ENCODE measurements around the gene SYK. TPM values are rescaled to one million over a fixed set of nuclear protein-coding genes. Genes with fewer than 3 reads are reported as not detected.

Gene SYK
- polyA plus RNA-seq, 1 of the 3 experiments (the other 2 are of a cell fraction) = not detected

GRCh38 chr9:90854637-90855175, 53.1 kb downstream of the SYK start:
- Histone ChIP-seq H3K4me2 (no peak overlapping the region), H3K9me2 (no peaks in the 10 kb centered on the region), H3K4me3 (ENCODE audit: low read depth in 2 of 2, low read length in 1 of 2) (no peak overlapping the region), H3K9me3 (no peaks in the 10 kb centered on the region), H3K27me3 (ENCODE audit: insufficient read depth) (no peaks in the 10 kb centered on the region), H3F3A (replicated peaks; ENCODE audit: insufficient read depth) (no peaks in the 10 kb centered on the region), H3K36me3 (replicated peaks in 1 of 2; ENCODE audit: control insufficient read depth in 1 of 2, insufficient read depth in 2 of 2, low read length in 1 of 2) (no peaks in the 10 kb centered on the region), H3K9ac (no peak overlapping the region), H3K4me1 (ENCODE audit: control insufficient read depth in 1 of 2, insufficient read depth in 2 of 2, low read depth in 1 of 2, low read length in 1 of 2) (peaks cover 0 to 8% of the 10 kb centered on the region in 2 experiments; a peak in 1 of 4 replicates), H2AFZ (ENCODE audit: low read depth) (no peak overlapping the region), H4K20me1 (ENCODE audit: insufficient read depth) (no peaks in the 10 kb centered on the region), H3K79me2 (ENCODE audit: insufficient read depth) (no peaks in the 10 kb centered on the region), H3K27ac (ENCODE audit: low read depth in 2 of 2, low read length in 1 of 2) (no peak overlapping the region)
- ChIA-PET POLR2A (interaction anchor here (0.6 kb wide), 1 partner anchor 1393 kb away, joined by 3 read pairs; no protein-coding TSS in a partner anchor), CTCF (interaction anchor here (1.4 to 1.6 kb wide), 2 partner anchors 16 to 29 kb away, joined by 4 read pairs; no protein-coding TSS in a partner anchor)
- WGBS (ENCODE audit: low lambda C conversion rate) = 56% methylated on average over 7 of the region's 8 CpGs
- no peak for DNase-seq
- TF ChIP-seq JUND (IDR thresholded peaks at IDR 0.05) (no peak), EZH2phosphoT487 (IDR thresholded peaks at IDR 0.05; ENCODE audit: borderline replicate concordance, low read depth) (no peak), TEAD4 (IDR thresholded peaks at IDR 0.05; ENCODE audit: borderline replicate concordance, insufficient read depth) (no peak), MEF2A (IDR thresholded peaks at IDR 0.05; ENCODE audit: borderline replicate concordance, low read depth) (no peak), GABPA (IDR thresholded peaks at IDR 0.05; ENCODE audit: low read depth) (no peak), RCOR1 (IDR thresholded peaks at IDR 0.05; ENCODE audit: low read length) (no peak)

- Histone ChIP-seq H3K4me1 (ENCODE audit: control insufficient read depth in 1 of 2, insufficient read depth in 2 of 2, low read depth in 1 of 2, low read length in 1 of 2) (peaks cover 0 to 8% of the 10 kb centered on the region in 2 experiments; a peak in 1 of 4 replicates), H3K36me3 (replicated peaks in 1 of 2; ENCODE audit: control insufficient read depth in 1 of 2, insufficient read depth in 2 of 2, low read length in 1 of 2) (no peaks in the 10 kb centered on the region), H2AFZ (ENCODE audit: low read depth) (no peak overlapping the region), H3K27ac (ENCODE audit: low read depth in 2 of 2, low read length in 1 of 2) (no peak overlapping the region), H3K9ac (no peak overlapping the region), H3K9me2 (no peaks in the 10 kb centered on the region), H3K9me3 (no peaks in the 10 kb centered on the region), H4K20me1 (ENCODE audit: insufficient read depth) (no peaks in the 10 kb centered on the region), H3K27me3 (ENCODE audit: insufficient read depth) (no peaks in the 10 kb centered on the region), H3F3A (replicated peaks; ENCODE audit: insufficient read depth) (no peaks in the 10 kb centered on the region), H3K79me2 (ENCODE audit: insufficient read depth) (no peaks in the 10 kb centered on the region), H3K4me3 (ENCODE audit: low read depth in 2 of 2, low read length in 1 of 2) (no peak overlapping the region), H3K4me2 (no peak overlapping the region)
- TF ChIP-seq CHD2 (IDR thresholded peaks at IDR 0.05; ENCODE audit: low read length, partially characterized antibody) (no peak), RAD21 (IDR thresholded peaks at IDR 0.05; ENCODE audit: low read length) (no peak), PBX3 (IDR thresholded peaks at IDR 0.05) (no peak), FOXJ3 (CRISPR knock-in tag; IDR thresholded peaks at IDR 0.05) (no peak), TAF1 (IDR thresholded peaks at IDR 0.05; ENCODE audit: borderline replicate concordance, low read depth, low read length) (no peak), SIN3A (IDR thresholded peaks at IDR 0.05; ENCODE audit: borderline replicate concordance, low read depth, low read length) (no peak), REST (IDR thresholded peaks at IDR 0.05; ENCODE audit: low read depth, low read length) (no peak), MEF2A (IDR thresholded peaks at IDR 0.05; ENCODE audit: borderline replicate concordance, low read depth) (no peak), ELF1 (IDR thresholded peaks at IDR 0.05) (no peak), TEAD4 (IDR thresholded peaks at IDR 0.05; ENCODE audit: borderline replicate concordance, insufficient read depth) (no peak), RXRA (IDR thresholded peaks at IDR 0.05; ENCODE audit: borderline replicate concordance, low read depth) (no peak), GABPA (IDR thresholded peaks at IDR 0.05; ENCODE audit: low read depth) (no peak)
- ChIA-PET POLR2A (no interaction called here), CTCF (interaction anchor here (0.6 to 1.6 kb wide), 3 partner anchors 15 to 83 kb away, joined by 3 to 4 read pairs (median 4); no protein-coding TSS in a partner anchor)
- no peak for DNase-seq
- 37% methylated on average over 5 of the region's 5 CpGs for WGBS (ENCODE audit: low lambda C conversion rate)
Observed at GRCh38 chr9:90855208-90855902, 53.7 kb downstream of the SYK start.
